Activated T-cell treated with anti-CD3 and anti-CD28 coated beads, Interleukin-2, amount 50 U/mL, for 72 hours (primary cell): Measurements from ENCODE around the gene PIGQ. TPM values are rescaled to one million over a fixed set of nuclear protein-coding genes. Genes with fewer than 3 reads are reported as not detected.

ENCODE experiments used
- ATAC-seq, 2 donors: fragments of 150-1000 bp; cut with Tn5 transposase; replicated peaks in 1 of 2; 2 replicates each; pipeline ENCODE4 v1.10.0; 2021; ENCODE audit warnings: moderate library complexity in 2 of 2, mild to moderate bottlenecking in 1 of 2
- DNase-seq, 2 donors: peaks; one replicate each; pipeline ENCODE4 v3.0.0; 2021 to 2022; ENCODE audit warnings: mixed read lengths in 1 of 2
- H3K27ac Mint-ChIP-seq: one replicate; pipeline ENCODE4 v1.8.0; 2022; ENCODE audit warnings: mild to moderate bottlenecking, moderate library complexity, mixed read lengths
- H3K27me3 Mint-ChIP-seq: one replicate; pipeline ENCODE4 v1.8.0; 2022; ENCODE audit warnings: low read depth, mixed read lengths
- H3K36me3 Mint-ChIP-seq, 2 donors: one replicate each; pipeline ENCODE4 v1.8.0; 2022; ENCODE audit warnings: mixed read lengths in 2 of 2, mild to moderate bottlenecking in 1 of 2; ENCODE audit not compliant: insufficient read depth in 2 of 2
- H3K4me1 Mint-ChIP-seq: one replicate; pipeline ENCODE4 v1.8.0; 2022; ENCODE audit warnings: low read depth, mixed read lengths
- H3K4me3 Mint-ChIP-seq, 2 donors: one replicate each; pipeline ENCODE4 v1.8.0; 2022; ENCODE audit warnings: mild to moderate bottlenecking in 2 of 2, mixed read lengths in 2 of 2, moderate library complexity in 2 of 2
- H3K9me3 Mint-ChIP-seq, 2 donors: one replicate each; pipeline ENCODE4 v1.8.0; 2022; ENCODE audit warnings: mixed read lengths in 2 of 2
- total RNA-seq, 2 donors: library from RNA; stranded (reverse); gene quantifications; one replicate each; pipeline ENCODE4 v1.2.3, GENCODE V29; 2022

PIGQ gene
- total RNA-seq, 2 donors from 2014 or later, result 18.2 to 22.4 TPM

DNA sequence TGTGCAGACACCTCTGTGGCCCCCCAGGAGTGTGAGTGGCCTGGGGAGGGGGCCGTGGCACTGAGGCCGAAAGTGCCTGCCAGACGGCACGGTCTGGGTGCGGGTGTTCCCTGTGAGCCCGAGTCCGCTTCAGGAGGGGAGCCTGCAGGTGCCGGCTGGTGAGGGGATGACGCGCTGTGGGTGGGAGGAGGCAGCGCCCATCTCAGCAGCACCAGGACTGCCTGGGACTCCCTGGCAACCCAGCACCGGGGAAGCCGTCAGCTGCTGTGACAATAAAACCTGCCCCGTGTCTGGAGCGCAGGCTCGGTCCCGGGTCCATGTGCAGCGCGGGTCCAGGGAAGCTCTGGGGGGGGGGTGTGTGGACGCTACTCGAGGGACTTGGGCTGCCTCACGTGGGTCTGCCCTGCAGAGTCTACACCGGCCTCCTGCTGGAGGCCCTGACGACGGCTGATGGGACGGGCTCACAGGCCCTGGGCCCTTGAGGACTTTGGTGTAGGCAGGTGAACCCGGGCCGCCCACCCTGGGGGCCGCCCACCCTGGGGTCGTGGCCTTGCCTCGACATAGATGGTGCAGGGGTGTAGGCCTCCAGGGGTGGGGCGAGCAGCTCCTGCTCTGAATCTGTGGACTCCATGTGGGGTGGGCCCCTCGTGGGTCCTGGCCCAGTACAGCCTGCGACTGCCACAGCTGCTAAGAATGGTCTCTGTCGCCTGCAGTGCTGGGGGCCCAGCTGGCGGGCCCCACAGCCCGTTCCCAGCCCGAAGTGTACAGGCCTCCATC lies 14.2 kb downstream of the PIGQ start:
- ATAC-seq (no peak), DNase-seq (no peak)
- no peaks in the 10 kb centered on the region for H3K27me3 Mint-ChIP-seq
- H3K4me1 Mint-ChIP-seq, result peaks cover 22% of the 10 kb centered on the region
- no peak overlapping the region for H3K4me3 Mint-ChIP-seq
- no peak overlapping the region for H3K27ac Mint-ChIP-seq
- H3K9me3 Mint-ChIP-seq, result no peaks in the 10 kb centered on the region
- peaks cover 0 to 2% of the 10 kb centered on the region in 2 donors for H3K36me3 Mint-ChIP-seq

DNA sequence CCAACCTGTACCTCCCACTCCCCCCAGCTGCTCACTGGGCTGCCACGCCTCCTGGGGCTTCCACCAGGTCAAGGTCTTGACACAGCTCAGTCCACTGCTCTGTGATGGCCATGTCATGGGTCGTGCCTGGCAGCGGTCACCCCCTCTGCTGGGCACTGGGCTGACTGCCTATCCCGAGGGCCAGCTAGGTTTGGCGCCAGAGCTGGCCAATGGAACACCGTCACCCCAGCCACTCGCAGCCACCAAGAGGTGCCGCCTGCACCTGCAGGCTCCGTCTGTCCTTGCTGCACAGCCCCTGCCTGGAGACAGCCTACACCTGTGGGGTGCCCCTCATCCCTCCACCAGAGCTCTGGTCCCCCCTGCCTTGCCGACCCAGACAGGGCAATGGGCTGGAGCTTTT lies 15.6 kb downstream of the PIGQ start:
- Mint-ChIP-seq H3K9me3 (no peaks in the 10 kb centered on the region), H3K4me3 (no peak overlapping the region), H3K4me1 (peaks cover 22% of the 10 kb centered on the region), H3K27ac (no peak overlapping the region), H3K36me3 (peaks cover 0 to 2% of the 10 kb centered on the region in 2 donors), H3K27me3 (no peaks in the 10 kb centered on the region)
- ATAC-seq, result no peak
- no peak for DNase-seq

DNA sequence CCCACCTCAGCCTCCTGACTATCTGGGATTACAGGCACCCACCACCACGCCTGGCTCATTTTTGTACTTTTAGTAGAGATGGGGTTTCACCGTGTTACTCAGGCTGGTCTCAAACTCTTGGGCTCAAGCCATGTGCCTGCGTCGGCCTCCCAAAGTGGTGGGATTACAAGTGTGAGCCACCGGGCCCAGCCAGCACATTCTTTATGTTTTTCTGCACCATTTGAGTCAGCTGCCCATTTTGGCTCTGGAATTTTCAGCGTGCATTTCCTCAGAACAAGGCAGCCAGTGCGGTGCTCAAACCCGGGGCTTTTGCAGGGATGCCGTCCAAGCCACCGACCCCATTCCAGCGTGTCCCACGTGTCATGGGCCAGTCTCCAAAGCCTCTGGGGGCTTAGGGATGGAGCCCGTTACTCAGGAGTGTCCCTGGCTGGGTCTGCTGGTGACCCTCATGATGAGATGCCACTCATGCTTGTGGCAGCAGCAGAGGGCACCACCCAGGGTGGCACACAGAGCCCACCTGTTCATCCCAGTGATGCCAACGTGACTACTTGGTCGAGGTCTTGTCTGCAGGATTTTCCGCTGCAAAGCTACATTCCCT lies 16.4 kb downstream of the PIGQ start:
- no peak overlapping the region for H3K27ac Mint-ChIP-seq
- no peak for ATAC-seq
- H3K9me3 Mint-ChIP-seq, result no peaks in the 10 kb centered on the region
- peak overlapping the region in 1 of 2 donors; percentile 14 for H3K4me3 Mint-ChIP-seq
- no peak for DNase-seq
- H3K4me1 Mint-ChIP-seq, result peaks cover 30% of the 10 kb centered on the region
- no peaks in the 10 kb centered on the region for H3K27me3 Mint-ChIP-seq
- peaks cover 0 to 4% of the 10 kb centered on the region in 2 donors for H3K36me3 Mint-ChIP-seq

DNA sequence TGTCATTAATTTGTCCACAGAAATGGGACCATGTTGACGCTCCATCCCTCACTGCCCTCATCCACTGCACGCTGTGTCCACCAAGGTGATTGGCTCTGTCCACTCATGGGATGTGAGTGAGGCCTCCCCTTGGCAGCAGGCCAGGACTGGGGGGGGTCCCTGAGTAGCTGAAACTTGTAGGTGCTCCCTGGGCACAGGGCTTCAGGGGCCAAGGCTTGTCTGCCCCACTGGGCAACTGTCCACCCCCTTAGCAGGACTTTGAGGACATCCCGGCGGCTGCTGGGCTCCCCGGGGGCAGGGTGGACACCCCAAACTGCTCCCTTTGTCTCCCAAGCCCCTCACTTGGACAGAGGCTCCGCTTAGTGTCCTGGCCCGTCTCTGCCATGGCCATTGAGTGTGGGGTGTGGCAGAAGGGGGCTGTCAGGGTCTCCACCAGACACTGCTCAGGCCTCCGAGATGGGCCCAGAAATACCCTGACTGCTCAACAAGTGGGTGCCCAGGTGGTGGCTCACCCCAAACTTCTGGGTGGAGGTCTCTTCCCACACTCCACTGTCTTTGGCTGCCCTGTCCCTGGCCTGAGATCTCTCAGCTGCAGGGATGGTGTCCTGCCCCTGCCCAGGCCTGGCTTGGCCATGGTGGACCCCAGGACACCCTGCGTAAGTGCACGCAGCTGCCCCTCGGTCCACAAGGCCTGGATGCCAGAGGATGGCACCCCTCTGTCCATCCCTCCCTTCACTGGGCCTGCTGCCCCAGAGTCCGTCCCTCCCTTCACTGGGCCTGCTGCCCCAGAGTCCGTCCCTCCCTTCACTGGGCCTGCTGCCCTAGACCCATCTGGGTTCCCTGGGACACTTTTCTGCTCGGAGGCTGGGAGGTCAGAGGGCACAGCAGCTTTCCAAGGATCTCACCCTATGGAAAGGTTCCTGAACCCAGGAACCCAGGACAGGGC lies 17.1 kb downstream of the PIGQ start:
- H3K27me3 Mint-ChIP-seq, result no peaks in the 10 kb centered on the region
- no peak overlapping the region for H3K27ac Mint-ChIP-seq
- DNase-seq (no peak), ATAC-seq (no peak)
- peak overlapping the region; percentile 92 to 97 for H3K4me3 Mint-ChIP-seq
- H3K36me3 Mint-ChIP-seq, result peaks cover 0 to 4% of the 10 kb centered on the region in 2 donors
- no peaks in the 10 kb centered on the region for H3K9me3 Mint-ChIP-seq
- H3K4me1 Mint-ChIP-seq, result peaks cover 38% of the 10 kb centered on the region

DNA sequence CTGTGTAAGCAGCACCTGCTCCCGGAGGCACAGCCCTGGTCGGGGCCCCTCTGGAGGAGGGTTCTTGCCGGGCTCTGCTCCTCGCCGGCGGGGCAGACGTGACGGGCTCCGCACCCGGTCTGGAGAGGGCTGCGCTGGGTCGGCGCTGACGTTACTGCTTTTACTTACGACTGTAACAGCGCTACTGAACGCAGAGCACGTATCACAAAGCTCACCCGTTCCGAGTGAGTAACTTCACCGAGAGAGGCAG lies 18.8 kb downstream of the PIGQ start:
- Mint-ChIP-seq H3K4me3 (peak overlapping the region; percentile 92 to 97), H3K4me1 (peaks cover 54% of the 10 kb centered on the region), H3K9me3 (no peaks in the 10 kb centered on the region), H3K27ac (peak overlapping the region; percentile 87), H3K36me3 (peaks cover 0 to 4% of the 10 kb centered on the region in 2 donors), H3K27me3 (no peaks in the 10 kb centered on the region)
- DNase-seq, result peak; percentile 71 to 73
- peak; percentile 22 to 26 for ATAC-seq

GRCh38 chr16:588889-589657 lies 19.3 kb downstream of the PIGQ start:
- H3K4me1 Mint-ChIP-seq, result peaks cover 56% of the 10 kb centered on the region
- peak overlapping the region; percentile 96 for H3K27ac Mint-ChIP-seq
- peak overlapping the region; percentile 92 to 97 for H3K4me3 Mint-ChIP-seq
- no peaks in the 10 kb centered on the region for H3K9me3 Mint-ChIP-seq
- DNase-seq (peak; percentile 98), ATAC-seq (peak; percentile 76)
- H3K27me3 Mint-ChIP-seq, result no peaks in the 10 kb centered on the region
- H3K36me3 Mint-ChIP-seq, result peaks cover 0 to 4% of the 10 kb centered on the region in 2 donors

GRCh38 chr16:589658-590187 lies 20.0 kb downstream of the PIGQ start, which contains the start of gene RAB40C:
Gene RAB40C (plus strand): TSS chr16:590066. CDS start chr16:590292, 226 bp downstream.
- H3K27ac Mint-ChIP-seq, result peak within 1 kb of the TSS; percentile 96
- peaks cover 0 to 4% of the 10 kb centered on the region in 2 donors for H3K36me3 Mint-ChIP-seq
- no peaks in the 10 kb centered on the region for H3K27me3 Mint-ChIP-seq
- peaks cover 57% of the 10 kb centered on the region for H3K4me1 Mint-ChIP-seq
- ATAC-seq (peak; percentile 86 to 87), DNase-seq (peak; percentile 99 to 100)
- H3K9me3 Mint-ChIP-seq, result no peaks in the 10 kb centered on the region
- H3K4me3 Mint-ChIP-seq, result peak within 1 kb of the TSS; percentile 84 to 87

GRCh38 chr16:590188-590814 lies 20.5 kb downstream of the PIGQ start:
- peaks cover 0 to 4% of the 10 kb centered on the region in 2 donors for H3K36me3 Mint-ChIP-seq
- no peaks in the 10 kb centered on the region for H3K27me3 Mint-ChIP-seq
- peaks cover 58% of the 10 kb centered on the region for H3K4me1 Mint-ChIP-seq
- peak overlapping the region; percentile 84 for H3K4me3 Mint-ChIP-seq
- DNase-seq (no peak), ATAC-seq (peak in 1 of 2 donors; percentile 1)
- H3K9me3 Mint-ChIP-seq, result no peaks in the 10 kb centered on the region
- H3K27ac Mint-ChIP-seq, result peak overlapping the region; percentile 35

- ATAC-seq, result no peak
- DNase-seq, result no peak
- H3K36me3 Mint-ChIP-seq, result peaks cover 0 to 4% of the 10 kb centered on the region in 2 donors
- no peaks in the 10 kb centered on the region for H3K27me3 Mint-ChIP-seq
- peak overlapping the region; percentile 84 for H3K4me3 Mint-ChIP-seq
- H3K4me1 Mint-ChIP-seq, result peaks cover 54% of the 10 kb centered on the region
- H3K27ac Mint-ChIP-seq, result peak overlapping the region; percentile 35
- H3K9me3 Mint-ChIP-seq, result no peaks in the 10 kb centered on the region
These were observed 21.0 kb downstream of the PIGQ start for GRCh38 chr16:590815-591200.

DNA sequence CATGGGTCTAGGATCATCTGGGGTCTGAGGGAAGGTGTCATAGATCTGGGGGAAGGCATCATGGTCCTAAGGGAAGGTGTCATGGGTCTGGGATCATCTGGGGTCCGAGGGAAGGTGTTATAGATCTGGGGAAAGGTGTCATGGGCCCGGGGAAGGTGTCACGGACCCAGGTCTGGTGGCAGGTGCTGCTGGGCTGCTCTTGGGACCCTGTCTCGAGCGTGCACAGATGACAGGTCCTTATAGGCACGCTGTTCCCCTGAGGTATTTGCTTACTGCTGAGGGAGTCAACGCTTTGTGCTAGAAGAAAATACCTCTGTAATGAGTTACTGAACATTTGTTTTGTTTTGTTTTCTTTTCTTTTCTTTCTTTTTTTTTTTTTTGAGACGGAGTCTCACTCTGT lies 21.5 kb downstream of the PIGQ start:
- no peak for DNase-seq
- no peaks in the 10 kb centered on the region for H3K9me3 Mint-ChIP-seq
- H3K36me3 Mint-ChIP-seq, result peaks cover 0 to 4% of the 10 kb centered on the region in 2 donors
- H3K27me3 Mint-ChIP-seq, result no peaks in the 10 kb centered on the region
- peak overlapping the region; percentile 84 for H3K4me3 Mint-ChIP-seq
- peaks cover 56% of the 10 kb centered on the region for H3K4me1 Mint-ChIP-seq
- peak overlapping the region; percentile 35 for H3K27ac Mint-ChIP-seq
- no peak for ATAC-seq

DNA sequence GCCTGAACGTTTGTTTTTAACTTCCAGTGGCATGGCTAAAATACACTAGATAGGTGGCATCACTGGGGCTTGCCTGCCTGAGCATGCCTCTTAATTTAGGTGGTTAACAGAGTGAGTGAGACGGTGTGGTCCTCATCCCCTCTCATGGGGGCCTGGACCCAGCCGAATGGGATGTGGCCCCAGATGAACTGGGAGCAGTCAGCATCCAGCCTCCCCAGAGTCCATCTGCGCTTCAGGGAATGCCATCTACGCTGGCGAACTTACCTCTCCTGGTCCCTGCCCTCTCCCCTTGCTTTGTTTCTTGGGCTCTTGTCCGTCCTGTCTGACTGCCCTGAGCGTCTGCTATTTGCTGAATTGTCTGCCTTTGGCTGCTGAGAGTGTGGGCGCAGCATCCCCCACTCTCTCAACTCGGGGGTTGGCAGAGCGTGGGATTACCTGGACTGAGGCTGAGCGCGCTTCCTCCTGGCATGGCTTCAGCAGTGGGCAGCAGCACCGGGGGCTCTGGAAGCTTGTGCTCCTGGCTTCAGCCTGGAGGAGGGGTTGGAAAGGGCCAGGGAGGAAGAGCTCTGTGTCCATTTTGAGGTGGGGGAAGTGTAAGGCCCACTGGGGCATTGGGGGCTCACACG lies 22.2 kb downstream of the PIGQ start:
- Mint-ChIP-seq H3K9me3 (no peaks in the 10 kb centered on the region), H3K27ac (no peak overlapping the region), H3K4me1 (peaks cover 58% of the 10 kb centered on the region), H3K4me3 (peak overlapping the region; percentile 84), H3K27me3 (no peaks in the 10 kb centered on the region), H3K36me3 (peaks cover 0 to 4% of the 10 kb centered on the region in 2 donors)
- DNase-seq, result no peak
- ATAC-seq, result no peak
